ENCODE data around the gene TECPR2.
A peak's percentile ranks its signal among the peaks of the same experiment; 100 is the strongest.

Gene TECPR2

DNA sequence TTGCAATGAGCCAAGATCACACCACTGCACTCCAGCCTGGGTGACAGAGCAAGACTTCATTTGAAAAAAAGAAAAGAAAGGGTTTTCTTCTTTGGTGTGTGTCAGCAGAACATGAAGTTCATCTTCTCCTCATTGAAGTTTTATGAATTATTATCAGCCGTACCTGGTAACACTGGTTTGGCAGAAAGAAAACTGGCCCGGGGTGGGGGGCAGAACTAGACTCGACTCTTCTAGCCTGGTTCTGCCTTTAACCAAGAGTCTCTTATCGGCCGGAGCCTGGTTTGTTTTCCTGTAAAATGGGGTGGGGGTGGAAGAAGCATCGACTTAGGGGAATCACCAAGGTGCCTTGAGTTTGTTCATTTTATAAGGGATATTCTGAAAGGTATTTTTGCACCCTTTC lies 64.1 kb downstream of the TECPR2 start:
- DNase-seq (ENCODE audit: low read depth in 1 of 2, low spot score in 1 of 2) = no peak
- in situ Hi-C loops (cut with HindIII; ENCODE audit: low pct_unique_long_range_greater_than_20kb, low sequenced_read_pairs) = no loop called here
- no peak for TF ChIP-seq JUND (IDR thresholded peaks at IDR 0.05; ENCODE audit: low read depth)

DNA sequence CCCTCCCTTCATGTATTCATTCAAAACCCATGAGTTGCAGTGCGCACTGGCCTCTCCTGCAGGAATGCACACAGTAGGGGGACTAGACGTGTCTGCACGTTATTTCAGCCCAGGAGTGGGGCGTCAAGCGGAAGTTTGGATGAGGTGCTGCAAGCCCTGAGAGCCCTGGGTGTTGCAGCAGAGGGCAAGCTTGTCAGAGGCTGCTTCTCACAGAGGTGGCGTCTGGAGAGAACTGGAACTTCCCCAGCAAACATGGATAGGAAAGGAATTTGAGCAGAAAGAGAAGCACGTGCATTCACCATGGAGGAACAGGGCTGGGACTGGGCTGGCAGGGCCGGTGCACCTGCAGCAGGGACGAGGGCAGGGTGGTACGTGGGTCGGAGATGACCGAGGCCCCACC lies 64.9 kb downstream of the TECPR2 start:
- TF ChIP-seq JUND (IDR thresholded peaks at IDR 0.05; ENCODE audit: low read depth) = no peak
- DNase-seq (ENCODE audit: low read depth in 1 of 2, low spot score in 1 of 2) = no peak
- in situ Hi-C loops (cut with HindIII; ENCODE audit: low pct_unique_long_range_greater_than_20kb, low sequenced_read_pairs) = no loop called here

DNA sequence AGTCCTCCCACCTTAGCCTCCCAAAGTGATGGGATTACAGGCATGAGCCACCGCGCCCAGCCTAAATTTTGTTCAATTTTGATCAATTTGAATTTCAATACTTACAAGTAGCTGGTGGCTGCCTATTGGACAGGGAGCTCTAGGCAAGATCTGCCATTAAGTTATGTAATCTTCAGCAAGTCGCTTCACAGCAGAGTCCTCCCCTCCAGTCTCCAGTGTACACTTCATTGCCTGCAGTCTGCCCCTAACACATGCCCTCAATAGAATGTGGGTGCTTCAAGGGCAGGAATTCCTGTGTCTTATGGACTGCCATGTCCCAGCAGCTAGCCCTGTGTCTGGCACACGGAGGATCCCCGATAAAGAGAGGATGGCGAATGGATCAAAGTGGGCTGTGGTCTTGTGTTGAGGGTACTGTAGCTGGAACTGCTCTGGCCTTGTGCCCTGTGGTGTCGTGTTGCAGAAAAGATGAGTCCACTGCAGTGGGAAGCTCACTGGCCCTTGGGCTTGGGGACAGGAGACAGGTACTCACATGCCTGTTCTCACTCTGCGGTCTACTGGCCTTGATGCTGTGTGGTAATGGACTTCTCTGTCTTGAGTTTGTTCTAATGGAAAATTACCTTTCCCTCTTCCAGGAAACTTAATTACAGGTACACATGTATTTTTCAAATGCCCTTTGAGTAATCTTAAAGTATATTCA lies 67.6 kb downstream of the TECPR2 start:
- no peak for TF ChIP-seq JUND (IDR thresholded peaks at IDR 0.05; ENCODE audit: low read depth)
- DNase-seq (ENCODE audit: low read depth in 1 of 2, low spot score in 1 of 2) = no peak
- in situ Hi-C loops (cut with HindIII; ENCODE audit: low pct_unique_long_range_greater_than_20kb, low sequenced_read_pairs) = no loop called here

DNA sequence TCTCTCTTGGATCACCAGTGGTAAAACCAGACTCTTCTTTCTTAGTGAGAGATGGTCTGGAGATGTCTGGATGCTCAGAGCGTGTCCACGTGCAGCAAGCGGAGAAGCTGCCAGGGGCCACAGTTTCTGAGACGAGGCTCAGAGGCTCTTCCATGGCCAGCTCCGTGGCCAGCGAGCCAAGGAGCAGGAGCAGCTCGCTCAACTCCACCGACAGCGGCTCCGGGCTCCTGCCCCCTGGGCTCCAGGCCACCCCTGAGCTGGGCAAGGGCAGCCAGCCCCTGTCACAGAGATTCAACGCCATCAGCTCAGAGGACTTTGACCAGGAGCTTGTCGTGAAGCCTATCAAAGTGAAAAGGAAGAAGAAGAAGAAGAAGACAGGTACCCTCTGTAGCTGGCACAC lies 69.0 kb downstream of the TECPR2 start:
- DNase-seq (ENCODE audit: low read depth in 1 of 2, low spot score in 1 of 2) = no peak
- in situ Hi-C loops (cut with HindIII; ENCODE audit: low pct_unique_long_range_greater_than_20kb, low sequenced_read_pairs) = no loop called here
- TF ChIP-seq JUND (IDR thresholded peaks at IDR 0.05; ENCODE audit: low read depth) = no peak

DNA sequence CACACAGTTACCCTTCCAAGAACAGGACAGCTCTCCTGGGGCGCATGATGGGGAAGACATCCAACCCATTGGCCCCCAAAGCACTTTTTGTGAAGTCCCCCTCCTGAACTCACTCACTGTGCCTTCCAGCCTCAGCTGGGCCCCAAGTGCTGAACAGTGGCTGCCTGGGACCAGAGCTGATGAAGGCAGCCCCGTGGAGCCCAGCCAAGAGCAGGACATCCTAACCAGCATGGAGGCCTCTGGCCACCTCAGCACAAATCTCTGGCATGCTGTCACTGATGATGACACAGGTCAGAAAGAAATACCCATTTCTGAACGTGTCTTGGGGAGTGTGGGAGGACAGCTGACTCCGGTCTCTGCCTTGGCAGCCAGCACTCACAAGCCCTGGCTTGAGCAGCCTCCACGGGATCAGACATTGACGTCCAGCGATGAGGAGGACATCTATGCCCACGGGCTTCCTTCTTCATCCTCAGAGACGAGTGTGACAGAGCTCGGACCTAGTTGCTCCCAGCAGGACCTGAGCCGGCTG lies 72.0 kb downstream of the TECPR2 start:
- no peak for TF ChIP-seq JUND (IDR thresholded peaks at IDR 0.05; ENCODE audit: low read depth)
- in situ Hi-C loops (cut with HindIII; ENCODE audit: low pct_unique_long_range_greater_than_20kb, low sequenced_read_pairs) = no loop called here
- no peak for DNase-seq (ENCODE audit: low read depth in 1 of 2, low spot score in 1 of 2)

DNA sequence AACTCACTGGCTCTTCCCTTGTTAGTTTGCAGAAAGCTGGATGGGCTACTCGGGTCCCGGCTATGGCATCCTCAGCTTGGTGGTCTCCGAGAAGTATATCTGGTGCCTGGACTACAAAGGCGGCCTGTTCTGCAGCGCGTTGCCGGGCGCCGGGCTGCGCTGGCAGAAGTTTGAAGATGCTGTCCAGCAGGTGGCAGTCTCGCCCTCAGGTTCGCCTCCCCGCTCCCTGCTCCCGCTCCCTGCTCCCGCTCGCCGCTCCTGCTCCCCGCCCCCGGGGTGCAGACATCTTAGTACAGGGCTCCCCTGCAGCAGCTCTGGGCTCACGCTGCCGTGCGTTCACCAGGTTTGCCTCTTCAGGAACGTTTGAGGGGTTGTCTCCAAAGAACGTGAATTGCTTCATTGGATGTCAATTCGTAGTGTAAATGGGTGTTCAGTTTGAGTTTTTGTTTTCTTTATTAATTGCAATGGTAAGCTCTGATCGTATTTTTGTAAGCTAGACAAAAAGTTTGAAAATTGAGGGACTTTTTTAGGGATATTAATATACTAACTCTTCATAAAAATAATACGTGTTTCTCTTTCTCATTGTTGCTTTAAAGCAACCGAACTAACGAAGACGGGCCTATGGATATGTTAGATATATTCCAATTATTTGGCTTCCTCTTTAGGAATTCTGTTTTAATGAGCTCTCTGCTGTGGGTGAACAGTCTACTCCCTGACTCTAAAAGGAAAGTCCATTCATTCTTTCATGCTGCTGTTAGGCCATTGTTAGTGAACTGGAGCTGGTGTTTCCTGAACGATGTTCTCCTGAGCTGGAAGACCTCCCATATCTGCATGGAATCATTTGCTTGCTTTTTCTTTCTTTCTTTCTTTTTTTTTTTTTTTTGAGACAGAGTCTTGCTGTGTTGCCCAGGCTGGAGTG lies 75.5 kb downstream of the TECPR2 start:
- DNase-seq (ENCODE audit: low read depth in 1 of 2, low spot score in 1 of 2) = peak; percentile 90 to 93
- in situ Hi-C loops (cut with HindIII; ENCODE audit: low pct_unique_long_range_greater_than_20kb, low sequenced_read_pairs) = no loop called here

DNA sequence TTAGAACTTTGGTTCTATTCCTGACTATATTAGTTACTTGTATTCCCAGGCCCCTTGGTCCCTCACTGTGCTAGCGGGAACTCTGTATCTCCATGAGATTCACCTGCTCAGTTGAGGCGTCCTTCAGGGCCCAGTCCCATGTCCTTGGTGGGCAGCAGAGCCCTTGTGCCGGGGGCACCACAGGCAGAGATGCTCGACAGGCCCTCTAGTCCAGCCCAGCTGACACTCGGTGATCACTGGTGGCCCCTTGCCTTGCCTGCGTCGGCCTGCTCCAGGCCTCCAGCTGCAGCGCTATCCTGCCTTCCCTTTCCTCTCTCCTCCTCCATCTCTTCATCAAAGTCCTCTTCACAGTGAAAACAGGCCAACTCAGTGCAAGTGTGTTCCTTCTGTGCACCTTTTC lies 76.8 kb downstream of the TECPR2 start:
- TF ChIP-seq JUND (IDR thresholded peaks at IDR 0.05; ENCODE audit: low read depth) = no peak
- DNase-seq (ENCODE audit: low read depth in 1 of 2, low spot score in 1 of 2) = no peak
- in situ Hi-C loops (cut with HindIII; ENCODE audit: low pct_unique_long_range_greater_than_20kb, low sequenced_read_pairs) = no loop called here

More for the DNA sequence above, 75.5 kb downstream of the TECPR2 start:
- no peak for TF ChIP-seq JUND (IDR thresholded peaks at IDR 0.05; ENCODE audit: low read depth)

DNA sequence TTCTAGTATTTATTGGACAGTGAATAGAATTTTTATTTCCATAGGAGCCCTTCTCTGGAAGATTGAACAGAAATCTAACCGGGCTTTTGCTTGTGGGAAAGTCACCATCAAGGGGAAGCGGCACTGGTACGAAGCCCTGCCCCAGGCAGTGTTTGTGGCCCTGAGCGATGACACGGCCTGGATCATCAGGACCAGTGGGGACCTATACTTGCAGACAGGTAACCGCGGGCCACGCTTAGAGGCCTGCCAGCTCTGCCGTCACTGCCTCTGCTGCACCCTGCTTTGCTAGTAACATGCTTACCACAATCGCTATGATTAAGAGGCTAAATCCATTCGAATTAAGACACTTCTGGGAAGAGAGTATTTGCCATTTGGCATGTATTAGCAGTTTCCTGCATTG lies 77.7 kb downstream of the TECPR2 start:
- no peak for TF ChIP-seq JUND (IDR thresholded peaks at IDR 0.05; ENCODE audit: low read depth)
- in situ Hi-C loops (cut with HindIII; ENCODE audit: low pct_unique_long_range_greater_than_20kb, low sequenced_read_pairs) = no loop called here
- DNase-seq (ENCODE audit: low read depth in 1 of 2, low spot score in 1 of 2) = no peak

DNA sequence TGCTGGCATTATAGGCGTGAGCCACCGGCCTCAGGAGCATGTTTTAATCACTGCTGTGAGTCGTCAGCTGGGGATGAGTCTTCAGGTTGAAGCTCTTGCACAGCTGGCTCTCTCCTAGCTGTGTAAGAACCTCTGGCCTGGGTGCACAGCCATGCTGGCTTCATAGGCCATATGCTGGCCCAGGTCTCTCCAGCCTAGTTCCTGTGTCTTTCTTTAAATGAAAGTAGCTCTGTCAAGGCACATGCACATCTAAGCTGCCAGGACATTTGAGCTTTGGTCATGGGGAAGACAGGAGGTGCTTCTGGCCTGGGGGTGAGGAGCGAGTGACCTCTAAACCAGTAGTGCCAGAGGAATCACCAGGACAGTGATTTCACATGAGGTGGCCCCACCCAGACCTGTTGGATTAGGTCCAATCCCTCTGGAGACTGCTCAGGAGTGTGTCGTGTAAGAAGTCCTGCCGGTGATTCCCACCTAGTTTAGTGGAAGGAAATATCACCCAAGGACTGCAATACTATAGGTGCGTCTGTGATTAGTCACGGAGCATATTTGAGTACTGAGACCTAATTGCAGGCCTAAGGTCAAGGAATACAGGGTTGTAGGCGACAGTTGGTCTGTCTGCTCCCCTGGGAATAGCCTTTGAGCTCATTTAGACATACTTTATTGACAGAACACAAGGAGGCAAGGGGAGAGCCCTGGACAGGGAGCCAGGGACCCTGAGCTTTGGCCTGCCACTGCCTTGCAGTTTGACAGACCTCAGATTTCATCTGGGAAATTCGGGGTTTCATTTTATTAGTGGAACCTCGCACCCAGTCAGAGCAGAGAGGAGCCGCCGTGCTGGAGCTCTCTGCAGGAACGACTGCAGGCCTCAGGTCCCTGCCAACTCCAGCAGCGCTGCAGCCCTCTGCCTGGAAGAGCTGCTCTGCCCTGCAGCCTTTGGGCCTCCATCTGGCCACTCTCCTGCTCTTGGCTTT lies 79.8 kb downstream of the TECPR2 start:
- in situ Hi-C loops (cut with HindIII; ENCODE audit: low pct_unique_long_range_greater_than_20kb, low sequenced_read_pairs) = no loop called here
- no peak for TF ChIP-seq JUND (IDR thresholded peaks at IDR 0.05; ENCODE audit: low read depth)
- no peak for DNase-seq (ENCODE audit: low read depth in 1 of 2, low spot score in 1 of 2)

DNA sequence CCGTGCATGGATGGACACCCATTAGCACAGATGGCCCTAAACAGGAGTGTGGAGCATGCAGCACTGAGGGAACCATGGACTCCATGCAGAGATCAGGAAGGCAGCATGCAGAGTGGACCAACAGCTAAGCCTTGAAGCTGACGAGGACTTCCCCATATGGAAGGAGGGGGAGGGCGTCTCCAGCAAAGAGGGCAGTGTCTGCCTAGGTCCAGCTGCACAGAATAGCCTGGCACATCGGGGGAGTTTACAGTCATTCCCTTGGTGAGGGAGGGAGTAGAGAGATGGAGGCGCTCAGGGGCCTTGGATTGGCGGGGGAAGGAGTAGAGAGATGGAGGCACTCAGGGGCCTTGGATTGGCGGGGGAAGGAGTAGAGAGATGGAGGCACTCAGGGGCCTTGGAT lies 82.3 kb downstream of the TECPR2 start:
- DNase-seq (ENCODE audit: low read depth in 1 of 2, low spot score in 1 of 2) = no peak
- in situ Hi-C loops (cut with HindIII; ENCODE audit: low pct_unique_long_range_greater_than_20kb, low sequenced_read_pairs) = no loop called here
- no peak for TF ChIP-seq JUND (IDR thresholded peaks at IDR 0.05; ENCODE audit: low read depth)

DNA sequence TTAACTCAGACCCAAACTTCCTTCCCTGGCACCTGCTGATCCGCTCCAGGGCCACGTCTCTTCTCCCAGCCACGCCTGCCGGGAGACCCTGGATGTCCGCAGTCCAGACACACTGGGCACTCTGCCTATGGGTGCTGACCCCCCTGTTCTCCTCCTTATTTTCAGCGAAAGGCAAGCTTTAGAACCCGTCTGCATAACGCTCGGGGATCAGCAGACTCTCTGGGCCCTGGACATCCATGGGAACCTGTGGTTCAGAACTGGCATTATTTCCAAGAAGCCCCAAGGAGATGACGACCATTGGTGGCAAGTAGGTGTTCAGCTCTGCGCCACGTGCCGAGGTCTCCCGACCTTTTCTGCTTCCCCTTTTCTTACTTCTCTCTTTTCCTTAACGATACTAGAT lies 82.9 kb downstream of the TECPR2 start:
- TF ChIP-seq JUND (IDR thresholded peaks at IDR 0.05; ENCODE audit: low read depth) = no peak
- in situ Hi-C loops (cut with HindIII; ENCODE audit: low pct_unique_long_range_greater_than_20kb, low sequenced_read_pairs) = no loop called here
- DNase-seq (ENCODE audit: low read depth in 1 of 2, low spot score in 1 of 2) = no peak
